DOHH2 (cell line): ENCODE measurements around the gene GINS1.

ENCODE experiments used
- H3F3A ChIP-seq: fragments of 200-600 bp; sonication (generic), shearing (Covaris generic); 2 replicates; pipeline ENCODE4 v1.6.0; 2016; ENCODE audit warnings: antibody characterized with exemption, mild to moderate bottlenecking; ENCODE audit not compliant: control insufficient read depth, insufficient read depth
- H3K27ac ChIP-seq: fragments of 200-600 bp; sonication (generic); 2 replicates; pipeline ENCODE4 v1.5.1; 2014; ENCODE audit warnings: low read depth, mild to moderate bottlenecking, low read length, moderate library complexity
- H3K27me3 ChIP-seq: fragments of 200-600 bp; sonication (generic); 2 replicates; pipeline ENCODE4 v1.6.1; 2014; ENCODE audit warnings: mild to moderate bottlenecking, low read length, mixed read lengths; ENCODE audit not compliant: control insufficient read depth
- H3K36me3 ChIP-seq: fragments of 200-600 bp; sonication (generic); 2 replicates; pipeline ENCODE4 v1.6.1; 2014; ENCODE audit warnings: mild to moderate bottlenecking, low read length, moderate library complexity, mixed read lengths; ENCODE audit not compliant: control insufficient read depth
- H3K4me1 ChIP-seq: fragments of 200-600 bp; sonication (generic); 2 replicates; pipeline ENCODE4 v1.6.1; 2014; ENCODE audit warnings: mild to moderate bottlenecking, low read length, mixed read lengths; ENCODE audit not compliant: control insufficient read depth
- H3K4me2 ChIP-seq: fragments of 200-600 bp; sonication (generic); 2 replicates; pipeline ENCODE4 v1.6.0; 2014; ENCODE audit warnings: mild to moderate bottlenecking, low read length, moderate library complexity
- H3K4me3 ChIP-seq: fragments of 200-600 bp; sonication (generic); 2 replicates; pipeline ENCODE4 v1.5.1; 2014; ENCODE audit warnings: mild to moderate bottlenecking, low read length, mixed read lengths
- H3K79me2 ChIP-seq: fragments of 200-600 bp; sonication (generic); 2 replicates; pipeline ENCODE4 v1.6.1; 2014; ENCODE audit warnings: mild to moderate bottlenecking, low read length, mixed read lengths; ENCODE audit not compliant: control insufficient read depth
- H3K9me2 ChIP-seq: fragments of 200-600 bp; sonication (generic); replicated peaks from 2 replicates; pipeline ENCODE4 v1.6.1; 2014; ENCODE audit warnings: mild to moderate bottlenecking, low read length, mixed read lengths; ENCODE audit not compliant: control insufficient read depth
- H3K9me3 ChIP-seq: fragments of 200-600 bp; sonication (generic); 2 replicates; pipeline ENCODE4 v1.6.1; 2014; ENCODE audit warnings: antibody characterized with exemption, low read length, mixed read lengths; ENCODE audit not compliant: control insufficient read depth, insufficient read depth
- H4K20me1 ChIP-seq: fragments of 200-600 bp; sonication (generic); 2 replicates; pipeline ENCODE4 v1.6.0; 2014; ENCODE audit warnings: low read depth, mild to moderate bottlenecking, antibody characterized with exemption, low read length, moderate library complexity; ENCODE audit not compliant: control insufficient read depth, insufficient read depth
- EZH2phosphoT487 ChIP-seq: fragments of 200-600 bp; sonication (generic); IDR thresholded peaks from 2 replicates; pipeline ENCODE4 v1.6.1; 2017; ENCODE audit warnings: borderline replicate concordance, mild to moderate bottlenecking, antibody characterized with exemption, low read length, moderate library complexity, mixed read lengths
- TF ChIP-seq, protein P1 (sequence below): fragments of 200-600 bp; sonication (generic); IDR thresholded peaks from one replicate; pipeline ENCODE4 v1.5.1; 2014; ENCODE audit warnings: antibody characterized with exemption, mild to moderate bottlenecking, low read depth, low read length; ENCODE audit not compliant: poor library complexity, severe bottlenecking

Gene GINS1

DNA sequence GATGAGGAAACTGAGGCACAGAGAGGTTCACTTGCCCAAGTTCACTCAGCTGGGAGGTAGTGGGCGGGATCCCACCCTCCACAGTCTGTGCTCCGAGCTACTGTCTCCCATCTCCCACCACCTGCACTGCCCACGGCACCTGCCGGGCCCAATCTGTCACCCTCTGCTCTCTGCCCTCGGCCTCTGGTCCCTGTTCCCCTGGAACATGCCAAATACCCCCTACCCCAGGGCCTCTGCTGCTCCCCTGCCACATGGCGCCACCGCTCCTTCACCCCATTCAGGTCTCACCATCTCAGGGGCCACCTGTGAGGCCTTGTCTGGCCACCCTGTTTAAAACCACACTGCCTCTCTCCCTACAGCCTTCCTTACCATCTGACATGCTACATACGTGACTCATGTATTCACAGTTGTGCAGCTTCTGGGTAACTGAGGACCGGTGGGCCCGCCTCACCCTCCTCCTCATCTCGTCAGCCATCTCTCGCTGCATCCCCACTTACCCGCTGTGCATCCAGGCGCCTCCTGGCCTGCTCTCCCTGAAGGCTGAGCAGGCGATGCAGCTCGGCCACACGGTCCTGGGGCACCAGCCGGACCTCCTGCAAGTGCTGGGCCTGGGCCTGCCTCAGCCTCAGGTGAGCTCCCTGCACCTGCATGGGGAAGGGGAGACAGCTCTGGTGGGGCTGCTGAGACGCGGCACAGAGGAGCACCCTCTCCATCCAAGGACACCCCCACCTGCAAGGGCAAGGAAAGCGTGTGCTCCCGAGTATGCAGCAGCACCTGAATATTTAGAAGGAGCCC, 50.6 kb downstream of the GINS1 start:
- Histone ChIP-seq H3K4me3 (no peak overlapping the region), H3F3A (no peaks in the 10 kb centered on the region), H3K27me3 (no peaks in the 10 kb centered on the region), H3K27ac (no peak overlapping the region), H3K79me2 (no peaks in the 10 kb centered on the region), H3K36me3 (no peaks in the 10 kb centered on the region), H3K4me2 (no peak overlapping the region), H3K9me3 (no peaks in the 10 kb centered on the region), H4K20me1 (no peaks in the 10 kb centered on the region), H3K9me2 (no peaks in the 10 kb centered on the region), H3K4me1 (no peaks in the 10 kb centered on the region)
- TF ChIP-seq, protein P1, sequence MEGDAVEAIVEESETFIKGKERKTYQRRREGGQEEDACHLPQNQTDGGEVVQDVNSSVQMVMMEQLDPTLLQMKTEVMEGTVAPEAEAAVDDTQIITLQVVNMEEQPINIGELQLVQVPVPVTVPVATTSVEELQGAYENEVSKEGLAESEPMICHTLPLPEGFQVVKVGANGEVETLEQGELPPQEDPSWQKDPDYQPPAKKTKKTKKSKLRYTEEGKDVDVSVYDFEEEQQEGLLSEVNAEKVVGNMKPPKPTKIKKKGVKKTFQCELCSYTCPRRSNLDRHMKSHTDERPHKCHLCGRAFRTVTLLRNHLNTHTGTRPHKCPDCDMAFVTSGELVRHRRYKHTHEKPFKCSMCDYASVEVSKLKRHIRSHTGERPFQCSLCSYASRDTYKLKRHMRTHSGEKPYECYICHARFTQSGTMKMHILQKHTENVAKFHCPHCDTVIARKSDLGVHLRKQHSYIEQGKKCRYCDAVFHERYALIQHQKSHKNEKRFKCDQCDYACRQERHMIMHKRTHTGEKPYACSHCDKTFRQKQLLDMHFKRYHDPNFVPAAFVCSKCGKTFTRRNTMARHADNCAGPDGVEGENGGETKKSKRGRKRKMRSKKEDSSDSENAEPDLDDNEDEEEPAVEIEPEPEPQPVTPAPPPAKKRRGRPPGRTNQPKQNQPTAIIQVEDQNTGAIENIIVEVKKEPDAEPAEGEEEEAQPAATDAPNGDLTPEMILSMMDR = no peak
- TF ChIP-seq EZH2phosphoT487 = no peak

DNA sequence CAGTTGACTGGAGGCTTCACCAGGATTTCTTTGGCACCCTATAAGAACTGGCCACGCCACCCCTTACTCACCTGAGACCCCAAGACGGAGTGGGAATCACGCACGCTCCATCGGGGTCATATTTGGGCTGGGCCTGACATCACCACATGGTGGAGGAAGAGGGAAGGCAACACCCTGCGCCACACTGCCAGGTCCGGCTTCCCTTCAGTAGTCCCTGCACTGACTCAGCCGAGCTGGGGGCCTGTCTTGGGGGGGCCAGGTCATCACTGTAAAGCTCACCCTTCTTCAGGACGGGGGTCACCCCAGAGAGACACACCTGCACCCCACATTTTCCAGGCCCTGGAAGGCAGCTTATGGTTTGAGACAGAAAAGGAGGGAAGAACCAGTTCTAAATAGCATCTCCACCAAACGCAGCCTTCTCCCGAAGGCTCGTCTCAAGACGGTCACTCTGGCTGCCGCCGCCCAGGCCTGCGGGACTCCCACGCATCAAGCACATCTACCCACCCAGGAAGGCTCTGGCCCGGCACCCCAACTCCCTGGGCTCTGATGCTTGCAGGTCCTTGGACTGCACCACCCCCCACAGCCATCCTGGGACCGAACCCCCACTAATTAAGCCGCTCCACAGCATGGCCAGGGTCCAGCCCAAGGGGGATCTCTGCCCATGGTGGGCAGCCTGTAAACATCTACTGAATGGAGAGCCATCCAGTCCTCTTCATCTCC, 51.8 kb downstream of the GINS1 start:
- Histone ChIP-seq H3K27me3 (no peaks in the 10 kb centered on the region), H3K9me2 (no peaks in the 10 kb centered on the region), H3K27ac (no peak overlapping the region), H3K36me3 (no peaks in the 10 kb centered on the region), H3K4me3 (no peak overlapping the region), H3F3A (no peaks in the 10 kb centered on the region), H3K4me2 (no peak overlapping the region), H3K9me3 (no peaks in the 10 kb centered on the region), H3K4me1 (no peaks in the 10 kb centered on the region), H3K79me2 (no peaks in the 10 kb centered on the region), H4K20me1 (no peaks in the 10 kb centered on the region)
- no peak for TF ChIP-seq EZH2phosphoT487
- TF ChIP-seq, protein P1 = no peak

DNA sequence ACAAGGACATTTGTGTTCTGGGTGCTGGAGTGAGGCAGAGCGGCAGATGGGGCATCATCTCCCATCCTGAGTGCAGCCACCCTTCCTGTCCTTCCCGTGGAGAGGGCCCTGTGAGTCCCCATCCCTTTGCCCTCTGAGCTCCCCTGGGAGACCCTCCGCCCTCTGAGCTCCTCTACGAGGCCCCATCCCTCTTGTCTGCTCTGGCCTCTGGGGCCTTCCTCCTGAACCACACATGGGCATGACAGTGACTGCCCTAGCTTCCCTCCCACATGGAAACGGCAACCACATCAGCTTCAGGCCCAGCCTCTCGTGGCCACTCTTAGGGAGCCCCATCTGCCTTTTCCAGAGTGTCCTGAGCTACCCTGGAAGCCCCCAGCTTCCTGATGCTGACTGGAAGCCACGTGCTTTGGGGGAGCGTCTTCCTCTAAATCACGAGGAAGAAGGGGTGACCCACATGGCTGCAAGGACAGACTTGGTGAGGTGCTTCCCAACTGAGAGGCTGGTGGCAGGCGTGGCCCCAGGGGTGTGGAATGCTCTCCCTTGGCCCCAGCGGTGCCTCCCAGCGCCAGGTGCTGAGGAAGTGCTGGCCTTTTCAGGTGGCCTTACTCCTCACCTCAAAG, 52.6 kb downstream of the GINS1 start:
- no peak overlapping the region for H3K4me3 ChIP-seq
- no peak overlapping the region for H3K27ac ChIP-seq
- no peaks in the 10 kb centered on the region for H3K36me3 ChIP-seq
- no peaks in the 10 kb centered on the region for H3K4me1 ChIP-seq
- TF ChIP-seq EZH2phosphoT487 = no peak
- TF ChIP-seq, protein P1 = no peak
- H3K27me3 ChIP-seq = no peaks in the 10 kb centered on the region
- no peaks in the 10 kb centered on the region for H4K20me1 ChIP-seq
- no peaks in the 10 kb centered on the region for H3K9me3 ChIP-seq
- no peak overlapping the region for H3K4me2 ChIP-seq
- H3F3A ChIP-seq = no peaks in the 10 kb centered on the region
- no peaks in the 10 kb centered on the region for H3K9me2 ChIP-seq
- H3K79me2 ChIP-seq = no peaks in the 10 kb centered on the region
